Kidney (tissue), 14 donors: Measurements from ENCODE around the gene VSTM4. TPM values are rescaled to one million over a fixed set of nuclear protein-coding genes. Genes with fewer than 3 reads are reported as not detected.

ENCODE experiments used
- DNase-seq, 5 donors: peaks; one replicate each; pipeline ENCODE4 v3.0.0-alpha.2; 2013 to 2020
- FAIRE-seq: peaks from 2 replicates; lab custom pipeline; 2012; peaks lifted over from hg19 to GRCh38; lab: Jason Lieb, UNC
- H3K27ac ChIP-seq, 2 donors: one replicate each; pipeline ENCODE4 v1.7.0; 2013; ENCODE audit warnings: low read depth in 2 of 2, low read length in 2 of 2, inconsistent platforms in 1 of 2
- H3K27me3 ChIP-seq: one replicate; pipeline ENCODE4 v1.7.1; 2013; ENCODE audit warnings: low read length, inconsistent platforms; ENCODE audit not compliant: control insufficient read depth, insufficient read depth
- H3K36me3 ChIP-seq, 3 donors: one replicate each; pipeline versions ENCODE4 v1.7.0 to v1.7.1; 2013; ENCODE audit warnings: low read length in 3 of 3, control low read depth in 1 of 3, inconsistent platforms in 1 of 3; ENCODE audit not compliant: insufficient read depth in 3 of 3, control insufficient read depth in 2 of 3
- H3K4me1 ChIP-seq, 3 donors: one replicate each; pipeline versions ENCODE4 v1.7.0 to v1.7.1; 2013; ENCODE audit warnings: low read length in 3 of 3, inconsistent platforms in 1 of 3, low read depth in 1 of 3; ENCODE audit not compliant: control insufficient read depth in 2 of 3, insufficient read depth in 2 of 3
- H3K4me3 ChIP-seq, 3 donors: one replicate each; pipeline versions ENCODE4 v1.7.0 to v1.8.1; 2013; ENCODE audit warnings: low read length in 3 of 3, control low read depth in 1 of 3, inconsistent platforms in 1 of 3
- H3K9ac ChIP-seq, 3 donors: one replicate each; pipeline versions ENCODE4 v1.7.0 to v1.7.1; 2013; ENCODE audit warnings: low read length in 3 of 3, control low read depth in 1 of 3, inconsistent platforms in 1 of 3
- H3K9me3 ChIP-seq, 3 donors: one replicate each; pipeline versions ENCODE4 v1.7.0 to v1.7.1; 2013; ENCODE audit warnings: low read length in 3 of 3, control low read depth in 1 of 3, inconsistent platforms in 1 of 3; ENCODE audit not compliant: control insufficient read depth in 2 of 3, insufficient read depth in 1 of 3
- intact Hi-C: fragments of 100-400 bp; cut with DNase I; formaldehyde crosslinking; loops from one replicate; pipeline ENCODE4 v1.11.1; 2022
- polyA plus RNA-seq: library from polyadenylated mRNA; stranded (reverse); fragments of 350-450 nt; fragmentation: Illumina TruSeq; extraction: RNeasy Lipid Tissue Mini Kit (QIAGEN cat#74804); gene quantifications from one replicate; pipeline ENCODE4 v1.2.3, GENCODE V29; 2014; ENCODE audit warnings: low read depth, low replicate concordance; ENCODE audit not compliant: insufficient read depth
- total RNA-seq: library from RNA; stranded (reverse); fragmentation: NEBNext Ultra II Directional; extraction: Animal tissue kit (Norgen Biotek cat#: 25700); gene quantifications from one replicate; pipeline ENCODE4 v1.2.1, GENCODE V29; 2021
- TF ChIP-seq, protein P1 (sequence below): IDR thresholded peaks from 3 replicates; pipeline ENCODE4 v1.5.1; 2012; ENCODE audit warnings: mild to moderate bottlenecking, moderate library complexity, borderline replicate concordance; ENCODE audit not compliant: insufficient read depth; ENCODE audit errors: extremely low read depth
- donor health status: control.
- donor health status: control.
- donor health status: control.
- donor health status: control.
- donor health status: control.
- donor health status: DM: yes; HTN: yes; CAD: no.
- donor health status: Normal renal cell carcinoma (clear cell type).

Gene VSTM4
- total and polyA plus RNA-seq, 2 donors from 2014 or later, result 7.4 to 8.5 TPM

DNA sequence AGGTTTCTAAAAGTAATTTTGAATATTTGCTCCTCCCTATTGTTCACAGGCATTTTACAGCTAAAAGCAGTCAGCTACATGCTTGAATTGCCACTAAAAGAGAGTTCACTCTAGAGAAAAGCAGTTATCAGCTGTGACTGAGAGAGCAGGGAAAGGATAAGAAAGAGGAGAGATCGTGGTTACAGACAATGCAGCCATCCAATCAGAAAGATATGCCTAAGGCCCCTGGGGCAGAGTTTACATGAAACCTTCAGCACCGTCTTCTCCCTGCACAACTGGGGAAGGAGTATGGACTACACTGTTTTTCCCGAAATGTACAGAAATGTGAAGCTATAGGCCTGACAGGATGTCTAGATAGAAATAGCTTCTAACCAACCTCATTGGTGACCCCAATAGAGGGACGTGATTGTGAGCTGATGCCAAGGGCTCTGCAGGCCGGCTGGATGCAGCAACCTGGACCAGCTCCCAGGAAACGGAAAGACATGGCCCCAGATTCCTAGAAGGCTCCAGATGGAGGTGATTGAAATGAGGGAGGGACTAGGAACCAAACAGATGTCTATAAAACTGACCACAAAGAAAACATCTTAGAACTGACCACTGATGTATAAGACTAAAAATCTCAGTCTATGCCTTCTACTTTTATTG is 3.2 kb upstream of the VSTM4 start:
- DNase-seq (no peak), FAIRE-seq (no peak)
- Histone ChIP-seq H3K4me3 (no peak overlapping the region), H3K27me3 (no peaks in the 10 kb centered on the region), H3K27ac (no peak overlapping the region), H3K4me1 (peaks cover 0 to 6% (median 3%) of the 10 kb centered on the region in 3 donors), H3K9ac (no peak overlapping the region), H3K36me3 (no peaks in the 10 kb centered on the region), H3K9me3 (no peaks in the 10 kb centered on the region)
- intact Hi-C loops, result no loop called here
- TF ChIP-seq, protein P1, sequence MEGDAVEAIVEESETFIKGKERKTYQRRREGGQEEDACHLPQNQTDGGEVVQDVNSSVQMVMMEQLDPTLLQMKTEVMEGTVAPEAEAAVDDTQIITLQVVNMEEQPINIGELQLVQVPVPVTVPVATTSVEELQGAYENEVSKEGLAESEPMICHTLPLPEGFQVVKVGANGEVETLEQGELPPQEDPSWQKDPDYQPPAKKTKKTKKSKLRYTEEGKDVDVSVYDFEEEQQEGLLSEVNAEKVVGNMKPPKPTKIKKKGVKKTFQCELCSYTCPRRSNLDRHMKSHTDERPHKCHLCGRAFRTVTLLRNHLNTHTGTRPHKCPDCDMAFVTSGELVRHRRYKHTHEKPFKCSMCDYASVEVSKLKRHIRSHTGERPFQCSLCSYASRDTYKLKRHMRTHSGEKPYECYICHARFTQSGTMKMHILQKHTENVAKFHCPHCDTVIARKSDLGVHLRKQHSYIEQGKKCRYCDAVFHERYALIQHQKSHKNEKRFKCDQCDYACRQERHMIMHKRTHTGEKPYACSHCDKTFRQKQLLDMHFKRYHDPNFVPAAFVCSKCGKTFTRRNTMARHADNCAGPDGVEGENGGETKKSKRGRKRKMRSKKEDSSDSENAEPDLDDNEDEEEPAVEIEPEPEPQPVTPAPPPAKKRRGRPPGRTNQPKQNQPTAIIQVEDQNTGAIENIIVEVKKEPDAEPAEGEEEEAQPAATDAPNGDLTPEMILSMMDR, result no peak

- H3K36me3 ChIP-seq, result no peaks in the 10 kb centered on the region
- H3K4me1 ChIP-seq, result peaks cover 0 to 7% (median 3%) of the 10 kb centered on the region in 3 donors
- H3K9ac ChIP-seq, result no peak overlapping the region
- TF ChIP-seq, protein P1, result no peak
- H3K4me3 ChIP-seq, result no peak overlapping the region
- FAIRE-seq (no peak), DNase-seq (peak in 1 of 5 donors; percentile 3)
- H3K27ac ChIP-seq, result no peak overlapping the region
- no peaks in the 10 kb centered on the region for H3K9me3 ChIP-seq
- no peaks in the 10 kb centered on the region for H3K27me3 ChIP-seq
- intact Hi-C loops, result no loop called here
Observed at GRCh38 chr10:49117376-49118070, 2.2 kb upstream of the VSTM4 start.

- H3K4me3 ChIP-seq, result no peak overlapping the region
- intact Hi-C loops, result no loop called here
- H3K4me1 ChIP-seq, result peaks cover 0 to 13% (median 3%) of the 10 kb centered on the region in 3 donors
- no peaks in the 10 kb centered on the region for H3K27me3 ChIP-seq
- no peak overlapping the region for H3K9ac ChIP-seq
- TF ChIP-seq, protein P1, result no peak
- no peaks in the 10 kb centered on the region for H3K36me3 ChIP-seq
- no peak overlapping the region for H3K27ac ChIP-seq
- no peak for DNase-seq
- H3K9me3 ChIP-seq, result no peaks in the 10 kb centered on the region
- no peak for FAIRE-seq
Observed at GRCh38 chr10:49116509-49117375, 1.4 kb upstream of the VSTM4 start.
